ENCODE results near the gene COG1.

Gene COG1

DNA sequence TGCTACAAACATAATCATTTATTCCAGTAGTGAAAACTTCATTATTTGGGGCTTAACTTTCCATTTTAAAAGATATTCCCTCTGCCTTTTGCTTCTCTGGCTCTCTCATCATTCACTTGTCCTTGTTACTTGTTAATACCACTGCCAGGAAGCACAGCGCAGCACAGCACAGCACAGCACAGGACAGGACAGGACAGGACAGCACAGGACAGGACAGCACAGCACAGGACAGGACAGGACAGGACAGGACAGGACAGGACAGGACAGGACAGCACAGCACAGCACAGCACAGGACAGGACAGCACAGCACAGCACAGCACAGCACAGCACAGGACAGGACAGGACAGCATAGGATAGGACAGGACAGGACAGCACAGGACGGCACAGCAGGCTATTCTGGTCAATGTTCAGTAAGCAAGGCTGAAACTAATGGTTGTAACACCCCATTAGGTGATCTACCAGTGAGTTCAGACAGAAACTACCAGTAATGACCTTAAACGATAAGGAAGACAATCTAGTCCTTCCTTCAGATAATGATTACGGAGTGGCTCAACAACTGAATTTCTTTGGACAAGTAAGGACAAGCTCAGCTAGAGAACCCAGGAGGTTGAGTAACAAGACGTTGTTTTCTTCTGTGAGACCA is 31.9 kb downstream of the COG1 start:
- H3K9me3 ChIP-seq (ENCODE audit: control insufficient read depth, low read depth, low read length) = no peaks in the 10 kb centered on the region
- H3K27ac ChIP-seq (ENCODE audit: low read length) = no peak overlapping the region
- H3K9ac ChIP-seq (ENCODE audit: low read length) = no peak overlapping the region
- H3K4me3 ChIP-seq (ENCODE audit: low read length) = no peak overlapping the region
- no peaks in the 10 kb centered on the region for H3K27me3 ChIP-seq (ENCODE audit: control insufficient read depth, insufficient read depth, low read length)
- peaks cover 12% of the 10 kb centered on the region for H3K4me1 ChIP-seq (ENCODE audit: control insufficient read depth, low read depth, low read length)
- no peaks in the 10 kb centered on the region for H3K36me3 ChIP-seq (ENCODE audit: control insufficient read depth, low read depth, low read length)

DNA sequence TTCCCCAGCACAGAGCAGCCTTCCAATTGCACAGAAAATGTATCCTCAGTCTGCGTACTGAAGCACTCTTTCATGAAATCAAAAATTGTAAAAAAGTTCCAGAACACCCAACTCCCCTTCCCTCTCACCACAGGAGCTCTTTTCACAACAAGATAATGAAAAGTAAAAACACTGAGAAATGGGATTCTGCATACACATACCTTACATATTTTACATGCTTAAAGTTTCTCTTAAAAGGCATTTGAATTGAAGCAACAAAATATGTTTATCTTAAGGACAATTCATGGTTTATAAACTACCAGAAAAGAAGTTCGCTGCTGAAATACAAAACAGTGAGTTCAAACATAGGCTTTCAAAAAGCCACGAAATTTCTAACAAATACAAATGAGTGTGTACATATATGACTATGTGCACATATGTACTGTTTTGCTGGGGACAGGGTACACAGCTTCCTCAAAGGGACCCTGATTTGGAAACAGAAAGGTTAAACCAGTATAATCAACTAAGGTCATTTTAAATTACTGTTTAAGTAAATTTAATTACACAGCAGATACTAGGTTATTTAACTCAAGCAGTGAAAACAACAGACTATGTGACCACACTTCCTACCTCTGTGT is 33.8 kb downstream of the COG1 start:
- Histone ChIP-seq H3K27ac (ENCODE audit: low read length) (no peak overlapping the region), H3K9me3 (ENCODE audit: control insufficient read depth, low read depth, low read length) (no peaks in the 10 kb centered on the region), H3K36me3 (ENCODE audit: control insufficient read depth, low read depth, low read length) (no peaks in the 10 kb centered on the region), H3K4me3 (ENCODE audit: low read length) (peak overlapping the region; percentile 2), H3K9ac (ENCODE audit: low read length) (peak overlapping the region; percentile 3), H3K4me1 (ENCODE audit: control insufficient read depth, low read depth, low read length) (peaks cover 18% of the 10 kb centered on the region), H3K27me3 (ENCODE audit: control insufficient read depth, insufficient read depth, low read length) (no peaks in the 10 kb centered on the region)

DNA sequence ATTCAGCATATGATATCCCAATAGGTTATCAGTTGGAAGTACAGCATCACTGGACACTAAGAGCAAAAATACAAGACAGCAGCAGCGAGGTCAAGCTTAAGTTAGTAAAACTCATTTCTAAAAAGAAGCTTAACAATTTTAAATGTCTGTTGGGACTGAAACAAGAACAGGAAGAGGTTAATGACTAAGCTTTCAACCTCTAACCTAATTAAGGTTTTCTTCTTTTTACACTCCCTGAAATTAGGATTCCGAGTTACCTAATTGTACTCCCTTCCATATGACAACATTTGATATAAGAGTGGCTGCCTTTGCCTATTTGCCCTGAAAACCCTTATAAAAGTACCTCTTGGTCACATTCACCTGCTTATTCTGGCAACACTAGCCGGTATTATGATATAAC is 34.5 kb downstream of the COG1 start:
- H3K9me3 ChIP-seq (ENCODE audit: control insufficient read depth, low read depth, low read length) = no peaks in the 10 kb centered on the region
- no peaks in the 10 kb centered on the region for H3K27me3 ChIP-seq (ENCODE audit: control insufficient read depth, insufficient read depth, low read length)
- H3K27ac ChIP-seq (ENCODE audit: low read length) = no peak overlapping the region
- H3K9ac ChIP-seq (ENCODE audit: low read length) = no peak overlapping the region
- no peaks in the 10 kb centered on the region for H3K36me3 ChIP-seq (ENCODE audit: control insufficient read depth, low read depth, low read length)
- H3K4me3 ChIP-seq (ENCODE audit: low read length) = no peak overlapping the region
- peaks cover 18% of the 10 kb centered on the region for H3K4me1 ChIP-seq (ENCODE audit: control insufficient read depth, low read depth, low read length)

GRCh38 chr17:73227944-73228343 is 35.1 kb downstream of the COG1 start:
- Histone ChIP-seq H3K4me3 (ENCODE audit: low read length) (no peak overlapping the region), H3K4me1 (ENCODE audit: control insufficient read depth, low read depth, low read length) (peaks cover 18% of the 10 kb centered on the region), H3K9me3 (ENCODE audit: control insufficient read depth, low read depth, low read length) (no peaks in the 10 kb centered on the region), H3K27ac (ENCODE audit: low read length) (no peak overlapping the region), H3K9ac (ENCODE audit: low read length) (no peak overlapping the region), H3K36me3 (ENCODE audit: control insufficient read depth, low read depth, low read length) (no peaks in the 10 kb centered on the region), H3K27me3 (ENCODE audit: control insufficient read depth, insufficient read depth, low read length) (no peaks in the 10 kb centered on the region)

DNA sequence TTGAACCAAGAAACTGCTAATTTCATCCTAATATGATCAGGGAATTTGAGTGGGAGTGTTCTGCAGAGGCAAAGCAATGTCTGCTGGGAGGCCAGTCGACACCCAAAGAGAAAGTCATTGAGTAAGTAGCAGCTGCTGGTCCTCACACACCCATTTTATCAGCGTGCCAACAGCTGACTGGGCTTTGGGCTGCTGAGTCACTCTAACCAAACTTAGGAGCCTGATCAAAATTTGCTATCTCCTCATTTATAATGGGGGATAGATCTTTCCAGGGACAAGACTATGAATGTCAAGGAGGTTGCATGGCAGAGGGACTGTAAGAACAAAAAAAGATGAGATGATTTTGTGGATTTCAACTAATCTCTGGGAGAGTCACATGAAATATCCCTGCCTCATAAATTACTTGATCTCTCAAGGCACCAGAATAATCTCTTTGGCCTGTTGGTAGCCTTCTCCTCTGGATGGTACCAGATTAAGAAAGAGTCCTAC is 35.9 kb downstream of the COG1 start:
- no peaks in the 10 kb centered on the region for H3K36me3 ChIP-seq (ENCODE audit: control insufficient read depth, low read depth, low read length)
- no peak overlapping the region for H3K9ac ChIP-seq (ENCODE audit: low read length)
- peaks cover 18% of the 10 kb centered on the region for H3K4me1 ChIP-seq (ENCODE audit: control insufficient read depth, low read depth, low read length)
- H3K9me3 ChIP-seq (ENCODE audit: control insufficient read depth, low read depth, low read length) = no peaks in the 10 kb centered on the region
- H3K4me3 ChIP-seq (ENCODE audit: low read length) = no peak overlapping the region
- H3K27me3 ChIP-seq (ENCODE audit: control insufficient read depth, insufficient read depth, low read length) = no peaks in the 10 kb centered on the region
- no peak overlapping the region for H3K27ac ChIP-seq (ENCODE audit: low read length)

GRCh38 chr17:73230088-73230487 is 37.2 kb downstream of the COG1 start:
- no peaks in the 10 kb centered on the region for H3K27me3 ChIP-seq (ENCODE audit: control insufficient read depth, insufficient read depth, low read length)
- H3K27ac ChIP-seq (ENCODE audit: low read length) = no peak overlapping the region
- no peak overlapping the region for H3K9ac ChIP-seq (ENCODE audit: low read length)
- no peaks in the 10 kb centered on the region for H3K9me3 ChIP-seq (ENCODE audit: control insufficient read depth, low read depth, low read length)
- H3K4me3 ChIP-seq (ENCODE audit: low read length) = no peak overlapping the region
- peaks cover 18% of the 10 kb centered on the region for H3K4me1 ChIP-seq (ENCODE audit: control insufficient read depth, low read depth, low read length)
- H3K36me3 ChIP-seq (ENCODE audit: control insufficient read depth, low read depth, low read length) = peaks cover 2% of the 10 kb centered on the region

GRCh38 chr17:73231395-73231794 is 38.5 kb downstream of the COG1 start:
- H3K9ac ChIP-seq (ENCODE audit: low read length) = peak overlapping the region; percentile 88
- H3K9me3 ChIP-seq (ENCODE audit: control insufficient read depth, low read depth, low read length) = no peaks in the 10 kb centered on the region
- peak overlapping the region; percentile 94 for H3K4me3 ChIP-seq (ENCODE audit: low read length)
- H3K4me1 ChIP-seq (ENCODE audit: control insufficient read depth, low read depth, low read length) = peaks cover 15% of the 10 kb centered on the region
- no peaks in the 10 kb centered on the region for H3K27me3 ChIP-seq (ENCODE audit: control insufficient read depth, insufficient read depth, low read length)
- H3K36me3 ChIP-seq (ENCODE audit: control insufficient read depth, low read depth, low read length) = peaks cover 13% of the 10 kb centered on the region
- peak overlapping the region; percentile 54 for H3K27ac ChIP-seq (ENCODE audit: low read length)

GRCh38 chr17:73231841-73232586 is 39.2 kb downstream of the COG1 start:
- H3K27me3 ChIP-seq (ENCODE audit: control insufficient read depth, insufficient read depth, low read length) = no peaks in the 10 kb centered on the region
- peaks cover 17% of the 10 kb centered on the region for H3K36me3 ChIP-seq (ENCODE audit: control insufficient read depth, low read depth, low read length)
- H3K4me1 ChIP-seq (ENCODE audit: control insufficient read depth, low read depth, low read length) = peaks cover 8% of the 10 kb centered on the region

DNA sequence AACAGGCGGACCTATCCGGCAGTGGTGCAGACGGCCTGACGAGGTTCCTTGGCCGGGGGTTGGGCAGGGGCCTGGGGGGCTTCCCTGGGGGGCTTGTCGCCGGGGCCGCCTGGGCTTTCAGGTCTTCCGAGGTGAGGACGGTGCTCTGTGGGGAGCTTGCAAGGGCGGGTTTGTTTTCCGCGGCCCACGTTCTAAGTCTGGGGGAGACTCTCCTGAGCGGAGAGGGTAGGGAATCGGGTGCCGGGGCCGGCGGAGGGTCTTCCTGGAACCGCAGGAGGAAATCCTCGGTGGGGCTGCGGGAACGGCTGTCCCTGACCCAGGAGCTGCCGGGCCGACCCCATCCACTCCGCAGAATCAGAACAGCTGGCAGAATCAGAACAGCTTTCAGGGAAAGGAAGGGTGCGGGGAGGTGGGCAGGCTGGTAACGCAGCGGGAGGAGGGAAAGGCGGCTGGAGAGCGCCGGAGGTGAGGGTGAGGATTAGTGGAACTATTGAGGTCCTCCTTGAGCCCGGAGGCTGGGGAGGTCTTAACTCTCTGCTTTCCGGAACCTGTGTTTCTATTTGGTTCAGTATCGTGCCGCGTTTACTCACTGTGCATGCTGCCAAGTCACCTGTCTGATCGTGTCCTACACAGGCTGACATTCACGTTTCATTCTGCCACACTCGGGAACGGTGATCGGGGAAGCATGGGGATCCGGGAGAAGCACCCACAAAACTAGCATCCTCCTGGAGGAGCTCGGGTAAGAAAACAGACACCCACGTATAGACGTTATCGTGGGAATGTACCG is 39.9 kb downstream of the COG1 start:
- peak overlapping the region; percentile 94 for H3K4me3 ChIP-seq (ENCODE audit: low read length)
- peaks cover 21% of the 10 kb centered on the region for H3K36me3 ChIP-seq (ENCODE audit: control insufficient read depth, low read depth, low read length)
- H3K4me1 ChIP-seq (ENCODE audit: control insufficient read depth, low read depth, low read length) = peaks cover 6% of the 10 kb centered on the region
- H3K27me3 ChIP-seq (ENCODE audit: control insufficient read depth, insufficient read depth, low read length) = no peaks in the 10 kb centered on the region
- peak overlapping the region; percentile 87 for H3K27ac ChIP-seq (ENCODE audit: low read length)
- peak overlapping the region; percentile 88 for H3K9ac ChIP-seq (ENCODE audit: low read length)
- no peaks in the 10 kb centered on the region for H3K9me3 ChIP-seq (ENCODE audit: control insufficient read depth, low read depth, low read length)

More at GRCh38 chr17:73231841-73232586, 39.2 kb downstream of the COG1 start:
- Histone ChIP-seq H3K9ac (ENCODE audit: low read length) (peak overlapping the region; percentile 88), H3K9me3 (ENCODE audit: control insufficient read depth, low read depth, low read length) (no peaks in the 10 kb centered on the region), H3K4me3 (ENCODE audit: low read length) (peak overlapping the region; percentile 94), H3K27ac (ENCODE audit: low read length) (peak overlapping the region; percentile 87)

GRCh38 chr17:73234736-73235135 is 41.9 kb downstream of the COG1 start:
- H3K27ac ChIP-seq (ENCODE audit: low read length) = no peak overlapping the region
- H3K36me3 ChIP-seq (ENCODE audit: control insufficient read depth, low read depth, low read length) = peaks cover 21% of the 10 kb centered on the region
- H3K4me3 ChIP-seq (ENCODE audit: low read length) = no peak overlapping the region
- peaks cover 6% of the 10 kb centered on the region for H3K4me1 ChIP-seq (ENCODE audit: control insufficient read depth, low read depth, low read length)
- no peaks in the 10 kb centered on the region for H3K9me3 ChIP-seq (ENCODE audit: control insufficient read depth, low read depth, low read length)
- no peaks in the 10 kb centered on the region for H3K27me3 ChIP-seq (ENCODE audit: control insufficient read depth, insufficient read depth, low read length)
- H3K9ac ChIP-seq (ENCODE audit: low read length) = no peak overlapping the region

GRCh38 chr17:73237714-73238113 is 44.9 kb downstream of the COG1 start:
- Histone ChIP-seq H3K9ac (ENCODE audit: low read length) (no peak overlapping the region), H3K27me3 (ENCODE audit: control insufficient read depth, insufficient read depth, low read length) (no peaks in the 10 kb centered on the region), H3K9me3 (ENCODE audit: control insufficient read depth, low read depth, low read length) (no peaks in the 10 kb centered on the region), H3K4me3 (ENCODE audit: low read length) (no peak overlapping the region), H3K4me1 (ENCODE audit: control insufficient read depth, low read depth, low read length) (no peaks in the 10 kb centered on the region), H3K27ac (ENCODE audit: low read length) (no peak overlapping the region), H3K36me3 (ENCODE audit: control insufficient read depth, low read depth, low read length) (peaks cover 29% of the 10 kb centered on the region)
